Measurements from ENCODE around the gene ASB9. TPM values are rescaled to one million over a fixed set of nuclear protein-coding genes. Genes with fewer than 3 reads are reported as not detected.

ASB9 gene
- total and polyA plus RNA-seq, 9 of the 15 experiments (the other 6 are each of a cell fraction or from before 2014, with no cell fraction given), result 0.27 to 1.7 (median 0.96) TPM

DNA sequence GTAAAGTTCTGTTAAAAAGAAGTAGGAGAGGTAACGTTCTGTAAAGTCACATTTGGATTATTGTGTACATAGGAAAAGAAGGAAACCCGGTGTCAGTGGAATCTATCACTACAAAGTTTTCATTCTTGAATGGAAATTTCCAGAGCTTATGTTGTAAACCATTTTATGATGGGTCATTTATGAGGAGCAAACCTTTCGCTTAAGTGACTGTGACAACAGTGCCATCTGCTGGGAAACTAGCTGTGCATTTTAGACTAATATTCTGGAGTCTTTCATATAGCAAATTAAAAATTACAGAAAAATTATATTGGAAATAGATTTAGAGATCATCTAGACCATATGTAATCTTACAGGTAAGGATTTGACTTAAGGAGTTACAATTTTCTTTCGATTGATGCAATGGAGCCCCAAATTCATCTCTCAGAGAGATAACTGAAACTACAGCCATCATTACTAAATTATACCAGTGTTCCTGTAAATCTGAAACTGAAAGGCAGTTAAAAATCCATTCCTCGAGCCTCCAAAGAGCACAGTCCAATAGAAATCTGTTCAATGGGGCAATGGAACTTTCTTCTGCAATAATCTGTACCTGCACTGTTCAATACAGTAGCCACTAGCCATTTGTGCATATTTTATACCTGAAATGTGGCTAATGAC is 26.9 kb downstream of the ASB9 start (continued):
- TF ChIP-seq, protein P1, sequence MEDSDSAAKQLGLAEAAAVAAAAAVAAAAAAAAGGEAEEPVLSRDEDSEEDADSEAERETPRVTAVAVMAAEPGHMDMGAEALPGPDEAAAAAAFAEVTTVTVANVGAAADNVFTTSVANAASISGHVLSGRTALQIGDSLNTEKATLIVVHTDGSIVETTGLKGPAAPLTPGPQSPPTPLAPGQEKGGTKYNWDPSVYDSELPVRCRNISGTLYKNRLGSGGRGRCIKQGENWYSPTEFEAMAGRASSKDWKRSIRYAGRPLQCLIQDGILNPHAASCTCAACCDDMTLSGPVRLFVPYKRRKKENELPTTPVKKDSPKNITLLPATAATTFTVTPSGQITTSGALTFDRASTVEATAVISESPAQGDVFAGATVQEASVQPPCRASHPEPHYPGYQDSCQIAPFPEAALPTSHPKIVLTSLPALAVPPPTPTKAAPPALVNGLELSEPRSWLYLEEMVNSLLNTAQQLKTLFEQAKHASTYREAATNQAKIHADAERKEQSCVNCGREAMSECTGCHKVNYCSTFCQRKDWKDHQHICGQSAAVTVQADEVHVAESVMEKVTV (CRISPR knock-in tag; IDR thresholded peaks at IDR 0.05), result peak; percentile 41; the same call in 1 of the 2 replicates
- TF ChIP-seq TEAD2 (tag; IDR thresholded peaks at IDR 0.05) (no peak), POLR2G (IDR thresholded peaks at IDR 0.05; ENCODE audit: low read depth, low read length) (no peak), ZNF551 (CRISPR knock-in tag; IDR thresholded peaks at IDR 0.05) (no peak), MCM5 (IDR thresholded peaks at IDR 0.05; ENCODE audit: low read depth) (no peak)
- TF ChIP-seq, protein P2, sequence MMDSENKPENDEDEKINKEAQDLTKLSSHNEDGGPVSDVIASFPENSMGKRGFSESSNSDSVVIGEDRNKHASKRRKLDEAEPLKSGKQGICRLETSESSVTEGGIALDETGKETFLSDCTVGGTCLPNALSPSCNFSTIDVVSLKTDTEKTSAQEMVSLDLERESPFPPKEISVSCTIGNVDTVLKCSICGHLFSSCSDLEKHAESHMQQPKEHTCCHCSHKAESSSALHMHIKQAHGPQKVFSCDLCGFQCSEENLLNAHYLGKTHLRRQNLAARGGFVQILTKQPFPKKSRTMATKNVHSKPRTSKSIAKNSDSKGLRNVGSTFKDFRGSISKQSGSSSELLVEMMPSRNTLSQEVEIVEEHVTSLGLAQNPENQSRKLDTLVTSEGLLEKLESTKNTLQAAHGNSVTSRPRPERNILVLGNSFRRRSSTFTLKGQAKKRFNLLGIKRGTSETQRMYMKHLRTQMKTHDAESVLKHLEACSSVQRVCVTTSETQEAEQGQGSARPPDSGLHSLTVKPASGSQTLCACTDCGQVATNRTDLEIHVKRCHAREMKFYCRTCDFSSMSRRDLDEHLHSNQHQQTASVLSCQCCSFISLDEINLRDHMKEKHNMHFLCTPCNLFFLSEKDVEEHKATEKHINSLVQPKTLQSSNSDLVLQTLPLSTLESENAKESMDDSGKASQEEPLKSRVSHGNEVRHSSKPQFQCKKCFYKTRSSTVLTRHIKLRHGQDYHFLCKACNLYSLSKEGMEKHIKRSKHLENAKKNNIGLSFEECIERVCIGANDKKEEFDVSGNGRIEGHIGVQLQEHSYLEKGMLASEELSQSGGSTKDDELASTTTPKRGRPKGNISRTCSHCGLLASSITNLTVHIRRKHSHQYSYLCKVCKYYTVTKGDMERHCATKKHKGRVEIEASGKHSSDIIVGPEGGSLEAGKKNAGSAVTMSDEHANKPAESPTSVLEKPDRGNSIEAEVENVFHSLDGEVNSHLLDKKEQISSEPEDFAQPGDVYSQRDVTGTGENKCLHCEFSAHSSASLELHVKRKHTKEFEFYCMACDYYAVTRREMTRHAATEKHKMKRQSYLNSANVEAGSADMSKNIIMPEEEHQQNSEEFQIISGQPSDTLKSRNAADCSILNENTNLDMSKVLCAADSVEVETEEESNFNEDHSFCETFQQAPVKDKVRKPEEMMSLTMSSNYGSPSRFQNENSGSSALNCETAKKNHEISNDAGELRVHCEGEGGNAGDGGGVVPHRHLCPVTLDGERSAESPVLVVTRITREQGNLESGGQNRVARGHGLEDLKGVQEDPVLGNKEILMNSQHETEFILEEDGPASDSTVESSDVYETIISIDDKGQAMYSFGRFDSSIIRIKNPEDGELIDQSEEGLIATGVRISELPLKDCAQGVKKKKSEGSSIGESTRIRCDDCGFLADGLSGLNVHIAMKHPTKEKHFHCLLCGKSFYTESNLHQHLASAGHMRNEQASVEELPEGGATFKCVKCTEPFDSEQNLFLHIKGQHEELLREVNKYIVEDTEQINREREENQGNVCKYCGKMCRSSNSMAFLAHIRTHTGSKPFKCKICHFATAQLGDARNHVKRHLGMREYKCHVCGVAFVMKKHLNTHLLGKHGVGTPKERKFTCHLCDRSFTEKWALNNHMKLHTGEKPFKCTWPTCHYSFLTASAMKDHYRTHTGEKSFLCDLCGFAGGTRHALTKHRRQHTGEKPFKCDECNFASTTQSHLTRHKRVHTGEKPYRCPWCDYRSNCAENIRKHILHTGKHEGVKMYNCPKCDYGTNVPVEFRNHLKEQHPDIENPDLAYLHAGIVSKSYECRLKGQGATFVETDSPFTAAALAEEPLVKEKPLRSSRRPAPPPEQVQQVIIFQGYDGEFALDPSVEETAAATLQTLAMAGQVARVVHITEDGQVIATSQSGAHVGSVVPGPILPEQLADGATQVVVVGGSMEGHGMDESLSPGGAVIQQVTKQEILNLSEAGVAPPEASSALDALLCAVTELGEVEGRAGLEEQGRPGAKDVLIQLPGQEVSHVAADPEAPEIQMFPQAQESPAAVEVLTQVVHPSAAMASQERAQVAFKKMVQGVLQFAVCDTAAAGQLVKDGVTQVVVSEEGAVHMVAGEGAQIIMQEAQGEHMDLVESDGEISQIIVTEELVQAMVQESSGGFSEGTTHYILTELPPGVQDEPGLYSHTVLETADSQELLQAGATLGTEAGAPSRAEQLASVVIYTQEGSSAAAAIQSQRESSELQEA (IDR thresholded peaks at IDR 0.05; ENCODE audit: low read depth), result no peak

All from K562 (cell line).